ENCODE data around the gene PDCL2.

PDCL2 gene, protein sequence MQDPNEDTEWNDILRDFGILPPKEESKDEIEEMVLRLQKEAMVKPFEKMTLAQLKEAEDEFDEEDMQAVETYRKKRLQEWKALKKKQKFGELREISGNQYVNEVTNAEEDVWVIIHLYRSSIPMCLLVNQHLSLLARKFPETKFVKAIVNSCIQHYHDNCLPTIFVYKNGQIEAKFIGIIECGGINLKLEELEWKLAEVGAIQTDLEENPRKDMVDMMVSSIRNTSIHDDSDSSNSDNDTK

DNA sequence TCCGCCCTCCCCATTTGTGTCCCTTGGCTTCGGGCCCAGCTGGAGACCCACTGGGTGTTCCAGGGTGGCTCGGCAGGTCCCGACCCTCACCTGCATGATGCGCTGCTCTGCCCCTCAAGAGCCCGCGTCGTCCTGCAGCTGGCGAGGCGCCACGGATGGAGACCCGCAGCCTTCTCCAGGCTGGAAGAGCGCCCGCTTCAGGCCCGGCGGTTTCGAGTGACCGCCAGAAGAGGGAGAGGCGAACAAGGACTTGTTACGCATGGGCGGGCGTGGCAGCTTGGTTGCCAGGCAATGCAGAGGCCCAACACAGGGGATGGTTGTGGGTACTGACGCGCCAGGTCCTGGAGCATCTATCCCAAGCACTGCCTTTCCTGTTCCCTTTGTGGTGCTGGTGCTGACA is at the start of gene PDCL2:
Gene PDCL2, minus strand, starts transcription at position 232 of the 400 bp plus-strand sequence. Its CDS starts 136 bp downstream, at position 96.
- DNase-seq (ENCODE audit: low read depth), result no peak
- TF ChIP-seq, protein P1, sequence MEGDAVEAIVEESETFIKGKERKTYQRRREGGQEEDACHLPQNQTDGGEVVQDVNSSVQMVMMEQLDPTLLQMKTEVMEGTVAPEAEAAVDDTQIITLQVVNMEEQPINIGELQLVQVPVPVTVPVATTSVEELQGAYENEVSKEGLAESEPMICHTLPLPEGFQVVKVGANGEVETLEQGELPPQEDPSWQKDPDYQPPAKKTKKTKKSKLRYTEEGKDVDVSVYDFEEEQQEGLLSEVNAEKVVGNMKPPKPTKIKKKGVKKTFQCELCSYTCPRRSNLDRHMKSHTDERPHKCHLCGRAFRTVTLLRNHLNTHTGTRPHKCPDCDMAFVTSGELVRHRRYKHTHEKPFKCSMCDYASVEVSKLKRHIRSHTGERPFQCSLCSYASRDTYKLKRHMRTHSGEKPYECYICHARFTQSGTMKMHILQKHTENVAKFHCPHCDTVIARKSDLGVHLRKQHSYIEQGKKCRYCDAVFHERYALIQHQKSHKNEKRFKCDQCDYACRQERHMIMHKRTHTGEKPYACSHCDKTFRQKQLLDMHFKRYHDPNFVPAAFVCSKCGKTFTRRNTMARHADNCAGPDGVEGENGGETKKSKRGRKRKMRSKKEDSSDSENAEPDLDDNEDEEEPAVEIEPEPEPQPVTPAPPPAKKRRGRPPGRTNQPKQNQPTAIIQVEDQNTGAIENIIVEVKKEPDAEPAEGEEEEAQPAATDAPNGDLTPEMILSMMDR (IDR thresholded peaks at IDR 0.05; ENCODE audit: low read length, missing control alignments), result no peak

DNA sequence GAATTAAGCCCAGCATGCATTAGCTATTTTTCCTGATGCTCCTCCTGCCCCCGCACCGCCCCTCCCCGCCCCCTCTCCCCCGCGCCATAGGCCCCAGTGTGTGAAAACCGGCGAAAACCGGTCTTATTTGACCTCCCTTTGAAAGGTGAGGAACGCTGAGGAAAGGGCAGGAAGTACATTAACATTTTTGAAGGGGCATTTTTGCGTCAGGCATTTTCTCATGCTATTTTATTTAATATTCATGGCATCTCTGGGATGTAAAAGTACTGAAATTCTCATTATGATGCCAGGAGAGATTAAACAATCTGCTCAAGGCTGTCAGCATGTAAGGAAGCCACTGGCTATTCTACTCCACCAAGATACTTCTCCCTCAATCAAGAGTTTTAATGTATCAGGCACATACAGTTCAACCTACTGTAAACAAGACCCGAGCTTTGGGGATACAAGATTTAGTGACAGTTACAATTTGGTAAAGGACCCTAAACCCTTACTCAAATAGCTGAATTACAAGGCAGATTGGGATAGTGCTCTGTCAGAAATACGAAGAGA is 45.3 kb upstream of the PDCL2 start:
- no peak for DNase-seq (ENCODE audit: low read depth)
- H3K4me3 ChIP-seq (replicated peaks; ENCODE audit: low read depth, low read length), result no peak overlapping the region
- TF ChIP-seq, protein P1 (IDR thresholded peaks at IDR 0.05; ENCODE audit: low read length, missing control alignments), result no peak

More for the DNA sequence above, at the start of gene PDCL2:
- no peak within 1 kb of the TSS for H3K4me3 ChIP-seq (replicated peaks; ENCODE audit: low read depth, low read length)

DNA sequence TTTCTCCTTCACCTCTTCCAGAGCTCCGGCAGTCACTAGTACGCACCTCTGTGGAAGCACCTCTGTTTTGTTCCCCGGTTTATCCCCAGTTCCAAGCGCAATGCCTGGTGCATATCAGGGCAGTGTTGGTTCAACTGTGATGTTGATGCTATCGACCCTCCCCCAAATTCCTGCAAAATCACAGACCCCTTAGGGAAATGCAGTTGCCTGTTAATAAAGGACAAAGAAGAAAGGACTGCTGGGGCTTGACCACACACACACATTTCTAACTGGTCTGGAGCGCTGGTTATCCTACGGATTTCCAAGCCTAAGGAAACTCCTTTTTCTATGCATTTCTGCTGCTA is 44.6 kb upstream of the PDCL2 start:
- TF ChIP-seq, protein P1 (IDR thresholded peaks at IDR 0.05; ENCODE audit: low read length, missing control alignments), result no peak
- DNase-seq (ENCODE audit: low read depth), result no peak
- H3K4me3 ChIP-seq (replicated peaks; ENCODE audit: low read depth, low read length), result peak overlapping the region; percentile 24

DNA sequence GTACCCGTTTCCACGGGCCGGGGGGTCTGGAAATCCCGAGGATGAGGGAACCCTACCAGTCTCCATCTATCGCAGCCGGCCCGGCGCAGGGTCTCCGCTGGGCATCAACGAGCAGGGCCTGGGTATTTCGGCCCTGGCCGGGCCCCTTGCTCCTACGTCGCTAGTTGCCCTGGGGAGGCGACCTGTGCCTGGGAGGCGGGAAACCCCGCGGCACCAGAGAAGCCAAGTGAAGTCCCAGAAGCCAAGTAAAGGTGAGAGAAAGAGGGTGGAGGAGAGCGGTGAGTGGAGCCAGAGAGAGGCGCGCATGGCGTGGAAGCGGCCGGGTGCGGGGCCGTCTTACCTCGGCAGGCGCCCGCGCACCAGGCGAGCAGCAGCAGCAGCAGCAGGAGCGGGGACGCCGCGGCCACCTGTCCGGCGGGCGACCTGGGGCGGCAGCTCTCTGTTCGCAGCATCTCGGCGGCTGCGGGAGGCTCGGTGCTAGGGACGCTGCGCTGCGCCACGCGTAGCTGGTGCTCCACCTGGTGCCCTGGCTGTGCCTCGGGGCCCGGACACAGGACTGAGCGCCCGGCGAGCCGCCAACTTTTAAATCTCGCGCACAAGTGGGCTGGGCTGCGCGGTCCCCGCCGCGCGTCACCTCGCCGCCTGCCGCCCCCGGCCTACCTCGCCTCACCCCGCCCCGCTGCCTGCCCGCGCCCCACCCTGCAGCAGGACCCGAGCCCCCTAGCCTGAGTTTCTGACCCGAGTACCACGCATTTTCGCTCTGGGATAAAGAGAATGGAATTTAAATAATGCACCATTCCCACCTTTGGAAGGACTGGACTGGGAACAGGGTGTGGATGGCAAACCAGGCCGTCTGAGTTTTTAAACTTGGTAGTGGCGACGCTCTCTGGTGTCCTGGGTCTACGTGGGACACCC is 44.0 kb upstream of the PDCL2 start, which contains the start of gene NMU:
Gene NMU, minus strand, starts transcription at position 558 of the 915 bp plus-strand sequence. Its CDS starts 106 bp downstream, at position 452.
- peak; percentile 5 for DNase-seq (ENCODE audit: low read depth)
- TF ChIP-seq, protein P1 (IDR thresholded peaks at IDR 0.05; ENCODE audit: low read length, missing control alignments), result no peak
- H3K4me3 ChIP-seq (replicated peaks; ENCODE audit: low read depth, low read length), result peak within 1 kb of the TSS; percentile 24

DNA sequence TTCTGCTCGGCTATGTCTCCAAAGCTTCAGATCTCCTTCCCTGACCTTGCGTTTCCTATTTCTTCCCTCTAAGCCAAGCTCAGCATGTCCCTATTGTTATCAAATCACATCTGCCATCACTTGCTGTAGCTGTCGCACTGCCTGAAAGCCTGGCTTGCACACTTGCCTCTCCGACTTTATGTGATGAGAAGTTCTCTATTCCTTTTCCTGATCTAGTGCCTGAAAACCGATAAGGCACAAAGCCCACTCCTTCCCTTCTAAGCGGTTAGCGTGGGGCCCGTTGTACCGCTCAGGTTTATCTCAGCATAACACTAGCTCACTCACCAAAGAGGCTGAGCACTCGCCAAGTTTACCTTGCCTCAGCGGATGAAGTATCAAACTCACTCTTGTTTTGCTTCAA is 43.2 kb upstream of the PDCL2 start:
- TF ChIP-seq, protein P1 (IDR thresholded peaks at IDR 0.05; ENCODE audit: low read length, missing control alignments), result no peak
- DNase-seq (ENCODE audit: low read depth), result no peak
- no peak overlapping the region for H3K4me3 ChIP-seq (replicated peaks; ENCODE audit: low read depth, low read length)

DNA sequence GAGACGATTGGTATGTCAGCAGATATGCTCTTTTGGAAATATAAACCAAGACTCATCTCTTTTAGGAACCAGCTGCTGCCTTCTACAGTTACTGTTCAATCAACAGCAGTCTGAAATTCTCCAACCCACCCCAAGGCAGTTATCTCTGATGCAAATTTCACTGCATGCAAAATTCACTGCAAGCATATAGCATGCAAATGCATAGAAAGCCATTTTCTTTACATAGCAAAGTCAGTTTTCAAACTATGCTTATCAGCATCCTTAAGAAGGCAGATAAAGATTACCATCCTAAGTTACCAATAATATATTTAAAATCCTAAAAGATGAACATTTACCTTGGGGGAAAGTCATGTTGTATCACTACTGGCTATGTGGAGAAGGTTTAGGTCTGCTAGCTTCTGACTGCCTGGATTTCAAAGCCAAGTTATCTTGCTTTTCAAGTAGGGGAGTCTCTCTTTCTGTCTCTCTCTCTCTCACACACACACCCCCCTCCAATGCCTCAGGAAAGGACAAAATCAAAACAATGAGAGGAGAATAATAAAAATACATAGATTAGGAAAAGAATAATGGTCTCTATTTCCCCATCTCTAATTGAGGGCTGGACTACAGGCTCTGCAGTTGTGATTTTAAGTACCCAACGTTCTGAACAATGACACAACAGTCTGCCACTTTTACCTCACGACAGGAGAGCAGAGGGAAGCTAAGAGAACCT is 42.5 kb upstream of the PDCL2 start:
- no peak overlapping the region for H3K4me3 ChIP-seq (replicated peaks; ENCODE audit: low read depth, low read length)
- no peak for DNase-seq (ENCODE audit: low read depth)
- TF ChIP-seq, protein P1 (IDR thresholded peaks at IDR 0.05; ENCODE audit: low read length, missing control alignments), result no peak

Measured in fibroblast of pulmonary artery (primary cell).